HUES6 (cell line): ENCODE data around the gene STXBP6.

Source experiments
- H3K27ac ChIP-seq: 2 replicates; pipeline ENCODE4 v1.7.0; 2013; ENCODE audit warnings: low read depth, mild to moderate bottlenecking, low read length, inconsistent platforms
- H3K27me3 ChIP-seq: 2 replicates; pipeline ENCODE4 v1.6.1; 2013; ENCODE audit warnings: low read length; ENCODE audit not compliant: control insufficient read depth, insufficient read depth
- H3K36me3 ChIP-seq: 2 replicates; pipeline ENCODE4 v1.6.1; 2013; ENCODE audit warnings: low read length; ENCODE audit not compliant: control insufficient read depth, insufficient read depth
- H3K4me1 ChIP-seq: 2 replicates; pipeline ENCODE4 v1.6.1; 2013; ENCODE audit warnings: low read length; ENCODE audit not compliant: control insufficient read depth, insufficient read depth
- H3K4me3 ChIP-seq: 2 replicates; pipeline ENCODE4 v1.5.1; 2013; ENCODE audit warnings: low read depth, low read length
- H3K9ac ChIP-seq: one replicate; pipeline ENCODE4 v1.6.1; 2013; ENCODE audit warnings: mild to moderate bottlenecking, low read length
- H3K9me3 ChIP-seq: 2 replicates; pipeline ENCODE4 v1.6.1; 2013; ENCODE audit warnings: low read depth, low read length; ENCODE audit not compliant: control insufficient read depth, insufficient read depth

Gene STXBP6

GRCh38 chr14:24849471-24849870, 200.5 kb downstream of the STXBP6 start:
- no peak overlapping the region for H3K27ac ChIP-seq
- H3K36me3 ChIP-seq = no peaks in the 10 kb centered on the region
- no peak overlapping the region for H3K9ac ChIP-seq
- peaks cover 24% of the 10 kb centered on the region for H3K4me1 ChIP-seq
- H3K4me3 ChIP-seq = no peak overlapping the region
- H3K9me3 ChIP-seq = no peaks in the 10 kb centered on the region
- no peaks in the 10 kb centered on the region for H3K27me3 ChIP-seq

GRCh38 chr14:24848102-24848790, 201.7 kb downstream of the STXBP6 start:
- no peaks in the 10 kb centered on the region for H3K9me3 ChIP-seq
- no peak overlapping the region for H3K27ac ChIP-seq
- H3K27me3 ChIP-seq = no peaks in the 10 kb centered on the region
- H3K4me1 ChIP-seq = peaks cover 24% of the 10 kb centered on the region
- no peak overlapping the region for H3K9ac ChIP-seq
- no peak overlapping the region for H3K4me3 ChIP-seq
- H3K36me3 ChIP-seq = no peaks in the 10 kb centered on the region

DNA sequence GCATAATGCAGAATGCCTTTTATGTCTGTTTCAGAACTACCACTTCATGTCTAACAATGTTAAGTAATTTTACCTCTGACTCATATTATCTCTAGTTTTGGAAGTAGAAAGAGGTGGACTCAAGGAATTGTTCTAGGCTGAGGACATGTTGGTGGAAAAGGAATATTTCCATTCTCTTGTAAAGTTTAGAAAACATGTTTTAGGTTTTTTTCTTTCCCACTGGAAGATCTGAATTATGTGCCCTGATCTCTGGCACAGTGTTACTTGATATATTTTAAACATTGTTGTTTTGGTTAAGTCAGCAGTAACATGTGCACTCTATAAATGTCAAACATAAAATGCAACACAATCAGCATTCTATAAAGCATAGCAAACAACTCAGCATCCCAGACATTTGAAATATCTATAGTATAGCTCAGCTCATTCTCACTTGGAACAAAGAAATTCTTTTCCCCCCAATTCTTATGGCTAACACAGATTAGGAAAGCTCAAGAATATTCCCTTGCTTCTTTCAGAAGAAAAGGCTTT, 202.3 kb downstream of the STXBP6 start:
- Histone ChIP-seq H3K9me3 (no peaks in the 10 kb centered on the region), H3K27me3 (no peaks in the 10 kb centered on the region), H3K27ac (no peak overlapping the region), H3K9ac (no peak overlapping the region), H3K4me1 (peaks cover 18% of the 10 kb centered on the region), H3K4me3 (no peak overlapping the region), H3K36me3 (no peaks in the 10 kb centered on the region)

GRCh38 chr14:24846261-24846660, 203.7 kb downstream of the STXBP6 start:
- Histone ChIP-seq H3K36me3 (no peaks in the 10 kb centered on the region), H3K4me3 (no peak overlapping the region), H3K9ac (no peak overlapping the region), H3K27me3 (no peaks in the 10 kb centered on the region), H3K9me3 (no peaks in the 10 kb centered on the region), H3K4me1 (peaks cover 6% of the 10 kb centered on the region; the same call in 1 of the 2 replicates), H3K27ac (no peak overlapping the region)

DNA sequence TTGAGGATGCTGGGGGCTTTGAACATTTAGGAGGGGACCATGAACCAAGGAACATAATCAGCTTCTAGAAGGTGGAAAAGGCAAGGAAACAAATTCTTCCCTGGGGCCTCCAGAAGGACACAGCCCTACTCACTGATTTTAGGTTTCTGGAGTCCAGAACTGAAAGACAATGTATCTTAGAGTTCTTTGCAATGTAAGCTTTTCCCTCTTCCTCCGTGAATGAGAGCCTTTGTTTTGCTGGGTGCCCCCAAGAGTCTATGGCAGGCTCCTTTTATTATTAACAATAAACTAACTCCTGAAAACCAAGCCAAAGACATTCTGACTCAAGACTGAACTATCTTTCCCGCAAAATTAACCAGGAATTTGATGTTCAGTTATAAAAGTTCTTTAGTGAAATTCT, 204.1 kb downstream of the STXBP6 start:
- no peaks in the 10 kb centered on the region for H3K27me3 ChIP-seq
- no peak overlapping the region for H3K27ac ChIP-seq
- H3K4me3 ChIP-seq = no peak overlapping the region
- H3K36me3 ChIP-seq = no peaks in the 10 kb centered on the region
- peaks cover 6% of the 10 kb centered on the region; the same call in 1 of the 2 replicates for H3K4me1 ChIP-seq
- no peak overlapping the region for H3K9ac ChIP-seq
- H3K9me3 ChIP-seq = no peaks in the 10 kb centered on the region

DNA sequence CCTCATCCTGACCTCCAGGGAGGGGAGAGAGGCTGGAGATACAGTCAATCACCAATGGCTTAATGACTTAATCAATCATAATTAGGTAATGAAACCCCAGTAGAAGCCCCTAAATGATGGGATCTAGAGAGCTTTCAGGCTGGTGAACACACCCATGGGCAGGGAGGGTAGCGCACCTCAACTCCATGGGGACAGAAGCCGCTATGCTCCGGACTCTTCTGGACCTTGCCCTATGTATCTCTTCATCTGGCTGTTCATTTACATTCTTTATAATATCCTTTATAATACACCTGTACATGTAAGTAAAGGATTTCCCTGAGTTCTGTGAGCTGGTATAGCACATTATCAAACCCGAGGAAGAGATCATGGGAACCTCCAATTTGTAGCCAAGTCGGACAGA, 205.9 kb downstream of the STXBP6 start:
- H3K27me3 ChIP-seq = no peaks in the 10 kb centered on the region
- H3K4me3 ChIP-seq = no peak overlapping the region
- no peak overlapping the region for H3K9ac ChIP-seq
- no peaks in the 10 kb centered on the region for H3K36me3 ChIP-seq
- peaks cover 4% of the 10 kb centered on the region; the same call in 1 of the 2 replicates for H3K4me1 ChIP-seq
- no peak overlapping the region for H3K27ac ChIP-seq
- no peaks in the 10 kb centered on the region for H3K9me3 ChIP-seq

GRCh38 chr14:24843494-24843893, 206.5 kb downstream of the STXBP6 start:
- H3K36me3 ChIP-seq = no peaks in the 10 kb centered on the region
- no peak overlapping the region for H3K9ac ChIP-seq
- no peaks in the 10 kb centered on the region for H3K27me3 ChIP-seq
- H3K4me3 ChIP-seq = no peak overlapping the region
- no peak overlapping the region for H3K27ac ChIP-seq
- no peaks in the 10 kb centered on the region for H3K9me3 ChIP-seq
- H3K4me1 ChIP-seq = peaks cover 4% of the 10 kb centered on the region; the same call in 1 of the 2 replicates

- no peak overlapping the region for H3K27ac ChIP-seq
These were observed 209.6 kb downstream of the STXBP6 start for GRCh38 chr14:24840204-24840893.

GRCh38 chr14:24839617-24840203, 210.2 kb downstream of the STXBP6 start:
- H3K36me3 ChIP-seq = no peaks in the 10 kb centered on the region
- no peak overlapping the region for H3K27ac ChIP-seq
- peaks cover 4% of the 10 kb centered on the region; the same call in 1 of the 2 replicates for H3K4me1 ChIP-seq
- no peak overlapping the region for H3K9ac ChIP-seq
- no peaks in the 10 kb centered on the region for H3K9me3 ChIP-seq
- H3K4me3 ChIP-seq = no peak overlapping the region
- H3K27me3 ChIP-seq = no peaks in the 10 kb centered on the region

More at GRCh38 chr14:24840204-24840893, 209.6 kb downstream of the STXBP6 start:
- Histone ChIP-seq H3K27me3 (no peaks in the 10 kb centered on the region), H3K9ac (no peak overlapping the region), H3K36me3 (no peaks in the 10 kb centered on the region), H3K4me3 (no peak overlapping the region), H3K4me1 (peaks cover 4% of the 10 kb centered on the region; the same call in 1 of the 2 replicates), H3K9me3 (no peaks in the 10 kb centered on the region)

DNA sequence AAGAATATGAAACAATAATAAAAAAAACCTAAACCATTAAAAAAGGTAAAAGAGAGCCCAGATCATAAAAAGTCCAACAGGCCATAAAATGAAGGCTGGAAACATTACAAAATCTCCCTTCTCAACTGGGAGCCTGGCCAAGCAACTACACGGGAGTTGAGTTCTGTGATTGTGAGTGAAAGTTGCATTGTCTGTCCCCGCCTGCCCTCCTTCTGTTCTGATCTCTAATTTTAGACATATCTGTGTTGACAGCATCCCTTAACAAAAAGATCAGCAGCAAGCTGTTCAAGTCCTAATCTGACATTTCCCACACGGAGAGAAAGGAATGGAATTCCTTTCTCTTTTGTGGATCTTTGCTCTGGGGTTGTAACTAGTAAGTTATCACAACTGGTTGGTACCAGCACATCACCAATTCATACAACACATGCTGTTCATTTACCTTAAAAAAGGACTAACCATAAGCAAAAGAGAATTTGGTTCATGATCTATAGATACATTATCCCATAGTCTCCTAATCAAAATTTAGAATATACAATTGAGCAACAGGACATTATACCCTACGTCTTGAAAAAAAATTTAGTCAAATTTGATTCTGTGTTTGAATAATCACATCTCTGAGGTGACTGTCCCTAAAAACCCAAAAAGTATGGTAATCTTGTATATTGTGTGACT, 210.9 kb downstream of the STXBP6 start:
- Histone ChIP-seq H3K9ac (no peak overlapping the region), H3K36me3 (no peaks in the 10 kb centered on the region), H3K27me3 (no peaks in the 10 kb centered on the region), H3K27ac (no peak overlapping the region), H3K9me3 (no peaks in the 10 kb centered on the region), H3K4me1 (peaks cover 4% of the 10 kb centered on the region; the same call in 1 of the 2 replicates), H3K4me3 (no peak overlapping the region)
